ENCODE data around the gene PCBP3. TPM values are rescaled to one million over a fixed set of nuclear protein-coding genes. Genes with fewer than 3 reads are reported as not detected.
"Not testable (repeated sequence)": the region's sequence is repeated elsewhere in the genome, so short reads cannot be mapped to it uniquely, and the experiment has no call there.

The PCBP3 gene
- total RNA-seq, 8 experiments from 2014 or later = 2.5 to 20.9 (median 10.0) TPM

GRCh38 chr21:45830720-45831366 lies 187.3 kb downstream of the PCBP3 start:
- H3K4me3 ChIP-seq = no peak overlapping the region
- peak in 5 of 8 experiments; percentile 3 to 33 (median 22) for ATAC-seq (replicated peaks in 6 of 8)
- in situ Hi-C loops (cut with MboI; ENCODE audit: low pct_unique_long_range_greater_than_20kb in 2 of 9, low sequenced_read_pairs in 9 of 9, unreplicated experiment in 9 of 9) = loop anchor here in 1 of 9 experiments (25.0 kb wide), 1 partner anchor 269 kb away; no protein-coding TSS in a partner anchor
- no peak overlapping the region for H3K27ac ChIP-seq
- WGBS, 10 experiments = 82 to 100% (median 97%) methylated on average over 4 to 8 of the region's 21 CpGs; no CpG with 5 or more reads in 1 of the 10 experiments
- peaks cover 31% of the 10 kb centered on the region in 2 donors for H3K4me1 ChIP-seq (replicated peaks in 1 of 2)

- Histone ChIP-seq H3K4me3 (no peak overlapping the region), H3K4me1 (replicated peaks in 1 of 2) (peaks cover 42 to 45% of the 10 kb centered on the region in 2 donors), H3K27ac (no peak overlapping the region)
- in situ Hi-C loops (cut with MboI; ENCODE audit: low pct_unique_long_range_greater_than_20kb in 2 of 9, low sequenced_read_pairs in 9 of 9, unreplicated experiment in 9 of 9) = loop anchor here in 1 of 9 experiments (25.0 kb wide), 1 partner anchor 270 kb away; no protein-coding TSS in a partner anchor
- 20 to 100% (median 63%) methylated on average over 1 to 8 of the region's 14 CpGs; no CpG with 5 or more reads in 1 of the 10 experiments for WGBS, 10 experiments
- peak in 1 of 8 experiments; percentile 68 for ATAC-seq (replicated peaks in 6 of 8)
These were observed 188.6 kb downstream of the PCBP3 start for GRCh38 chr21:45831991-45832740.

GRCh38 chr21:45832741-45833235 lies 189.3 kb downstream of the PCBP3 start:
- H3K4me3 ChIP-seq; H3K27ac ChIP-seq; ATAC-seq (replicated peaks in 6 of 8): not testable (repeated sequence)
- peaks cover 45 to 51% of the 10 kb centered on the region in 2 donors for H3K4me1 ChIP-seq (replicated peaks in 1 of 2)
- 91 to 100% (median 94%) methylated on average over 1 to 12 of the region's 12 CpGs; no CpG with 5 or more reads in 3 of the 10 experiments for WGBS, 10 experiments
- in situ Hi-C loops (cut with MboI; ENCODE audit: low pct_unique_long_range_greater_than_20kb in 2 of 9, low sequenced_read_pairs in 9 of 9, unreplicated experiment in 9 of 9) = loop anchor here in 1 of 9 experiments (25.0 kb wide), 1 partner anchor 270 kb away; no protein-coding TSS in a partner anchor

- H3K27ac ChIP-seq = no peak overlapping the region
- WGBS, 10 experiments = 65 to 100% (median 80%) methylated on average over 1 to 4 of the region's 6 CpGs; no CpG with 5 or more reads in 5 of the 10 experiments
- no peak for ATAC-seq (replicated peaks in 6 of 8)
- H3K4me3 ChIP-seq = no peak overlapping the region
- in situ Hi-C loops (cut with MboI; ENCODE audit: low pct_unique_long_range_greater_than_20kb in 2 of 9, low sequenced_read_pairs in 9 of 9, unreplicated experiment in 9 of 9) = loop anchor here in 1 of 9 experiments (25.0 kb wide), 1 partner anchor 271 kb away; no protein-coding TSS in a partner anchor
- H3K4me1 ChIP-seq (replicated peaks in 1 of 2) = peaks cover 45 to 52% of the 10 kb centered on the region in 2 donors
These were observed 189.9 kb downstream of the PCBP3 start for GRCh38 chr21:45833414-45833813.

GRCh38 chr21:45834026-45834715 lies 190.6 kb downstream of the PCBP3 start:
- no peak for ATAC-seq (replicated peaks in 6 of 8)
- Histone ChIP-seq H3K4me3 (no peak overlapping the region), H3K27ac (no peak overlapping the region), H3K4me1 (replicated peaks in 1 of 2) (peaks cover 45 to 52% of the 10 kb centered on the region in 2 donors)
- 90 to 100% (median 95%) methylated on average over 2 to 14 of the region's 24 CpGs; no CpG with 5 or more reads in 4 of the 10 experiments for WGBS, 10 experiments
- in situ Hi-C loops (cut with MboI; ENCODE audit: low pct_unique_long_range_greater_than_20kb in 2 of 9, low sequenced_read_pairs in 9 of 9, unreplicated experiment in 9 of 9) = loop anchor here in 1 of 9 experiments (25.0 kb wide), 1 partner anchor 272 kb away; no protein-coding TSS in a partner anchor

GRCh38 chr21:45834821-45835293 lies 191.3 kb downstream of the PCBP3 start:
- in situ Hi-C loops (cut with MboI; ENCODE audit: low pct_unique_long_range_greater_than_20kb in 2 of 9, low sequenced_read_pairs in 9 of 9, unreplicated experiment in 9 of 9) = loop anchor here in 1 of 9 experiments (25.0 kb wide), 1 partner anchor 273 kb away; no protein-coding TSS in a partner anchor
- H3K4me1 ChIP-seq (replicated peaks in 1 of 2) = peaks cover 45 to 52% of the 10 kb centered on the region in 2 donors
- ATAC-seq (replicated peaks in 6 of 8) = peak in 2 of 8 experiments; percentile 8 to 12
- no peak overlapping the region for H3K4me3 ChIP-seq
- WGBS, 10 experiments = 80 to 98% (median 90%) methylated on average over 1 to 8 of the region's 24 CpGs; no CpG with 5 or more reads in 7 of the 10 experiments
- H3K27ac ChIP-seq = no peak overlapping the region

GRCh38 chr21:45835301-45836267 lies 192.1 kb downstream of the PCBP3 start:
- WGBS, 10 experiments = 40 to 100% (median 99%) methylated on average over 1 to 9 of the region's 21 CpGs; no CpG with 5 or more reads in 4 of the 10 experiments
- in situ Hi-C loops (cut with MboI; ENCODE audit: low pct_unique_long_range_greater_than_20kb in 2 of 9, low sequenced_read_pairs in 9 of 9, unreplicated experiment in 9 of 9) = loop anchor here in 1 of 9 experiments (25.0 kb wide), 1 partner anchor 273 kb away; no protein-coding TSS in a partner anchor

GRCh38 chr21:45836268-45836655 lies 192.7 kb downstream of the PCBP3 start:
- peak in 5 of 8 experiments; percentile 64 to 89 (median 79) for ATAC-seq (replicated peaks in 6 of 8)
- WGBS, 10 experiments = 37 to 100% (median 56%) methylated on average over 1 to 10 of the region's 13 CpGs; no CpG with 5 or more reads in 4 of the 10 experiments
- Histone ChIP-seq H3K4me1 (replicated peaks in 1 of 2) (peaks cover 32 to 42% of the 10 kb centered on the region in 2 donors), H3K27ac (peak overlapping the region in 1 of 2 donors; percentile 63), H3K4me3 (no peak overlapping the region)
- in situ Hi-C loops (cut with MboI; ENCODE audit: low pct_unique_long_range_greater_than_20kb in 2 of 9, low sequenced_read_pairs in 9 of 9, unreplicated experiment in 9 of 9) = loop anchor here in 1 of 9 experiments (25.0 kb wide), 1 partner anchor 274 kb away; no protein-coding TSS in a partner anchor

More at GRCh38 chr21:45835301-45836267, 192.1 kb downstream of the PCBP3 start:
- peaks cover 38 to 46% of the 10 kb centered on the region in 2 donors for H3K4me1 ChIP-seq (replicated peaks in 1 of 2)
- peak overlapping the region in 1 of 2 donors; percentile 63 for H3K27ac ChIP-seq
- no peak overlapping the region for H3K4me3 ChIP-seq
- peak in 4 of 8 experiments; percentile 1 to 47 (median 20) for ATAC-seq (replicated peaks in 6 of 8)

GRCh38 chr21:45836694-45837670 lies 193.5 kb downstream of the PCBP3 start:
- ATAC-seq (replicated peaks in 6 of 8) = peak; percentile 32 to 88 (median 64)
- in situ Hi-C loops (cut with MboI; ENCODE audit: low pct_unique_long_range_greater_than_20kb in 2 of 9, low sequenced_read_pairs in 9 of 9, unreplicated experiment in 9 of 9) = loop anchor here in 1 of 9 experiments (25.0 kb wide), 1 partner anchor 275 kb away; no protein-coding TSS in a partner anchor
- H3K4me1 ChIP-seq (replicated peaks in 1 of 2) = peaks cover 29 to 41% of the 10 kb centered on the region in 2 donors

GRCh38 chr21:45837936-45838335 lies 194.4 kb downstream of the PCBP3 start:
- in situ Hi-C loops (cut with MboI; ENCODE audit: low pct_unique_long_range_greater_than_20kb in 2 of 9, low sequenced_read_pairs in 9 of 9, unreplicated experiment in 9 of 9) = loop anchor here in 1 of 9 experiments (25.0 kb wide), 1 partner anchor 276 kb away; no protein-coding TSS in a partner anchor
- peaks cover 20 to 32% of the 10 kb centered on the region in 2 donors for H3K4me1 ChIP-seq (replicated peaks in 1 of 2)
- H3K4me3 ChIP-seq = no peak overlapping the region
- no peak overlapping the region for H3K27ac ChIP-seq
- no peak for ATAC-seq (replicated peaks in 6 of 8)
- WGBS, 10 experiments = 17 to 100% (median 87%) methylated on average over 1 to 4 of the region's 4 CpGs; no CpG with 5 or more reads in 1 of the 10 experiments

More at GRCh38 chr21:45836694-45837670, 193.5 kb downstream of the PCBP3 start:
- no peak overlapping the region for H3K4me3 ChIP-seq
- peak overlapping the region in 1 of 2 donors; percentile 33 for H3K27ac ChIP-seq
- 75 to 97% (median 89%) methylated on average over 4 to 13 of the region's 24 CpGs; no CpG with 5 or more reads in 4 of the 10 experiments for WGBS, 10 experiments

Data from motor neuron (in vitro differentiated cells).